ENCODE results near the gene AUTS2.

Gene AUTS2

DNA sequence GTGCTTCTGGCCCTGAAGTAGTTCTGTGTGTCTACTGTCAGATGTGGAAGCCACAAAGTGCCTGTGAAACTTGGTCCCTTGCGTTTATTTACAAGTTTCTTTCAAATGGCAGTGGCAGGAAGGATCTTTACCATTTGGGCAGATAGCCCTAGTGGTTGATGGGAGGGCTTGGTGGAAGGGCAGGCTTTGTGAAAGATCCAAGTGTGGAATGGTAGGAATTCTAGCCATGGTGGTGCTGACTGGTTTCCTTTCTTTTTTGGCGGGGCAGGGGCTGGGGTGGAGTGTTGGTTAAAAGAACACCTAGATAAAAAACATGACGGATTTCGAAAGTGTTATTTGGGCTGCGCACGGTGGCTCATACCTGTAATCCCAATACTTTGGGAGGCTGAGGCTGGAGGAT, 27.0 kb downstream of the AUTS2 start:
- ChIA-PET POLR2A (no interaction called here), CTCF (interaction anchor here (0.7 kb wide), 1 partner anchor 312 kb away, joined by 6 read pairs; no protein-coding TSS in a partner anchor)
- TF ChIP-seq ZFP69B (tag by site-specific recombination; IDR thresholded peaks at IDR 0.05), result no peak
- no peak for TF ChIP-seq GLI4 (tag by site-specific recombination; IDR thresholded peaks at IDR 0.05)
- TF ChIP-seq, protein P1, sequence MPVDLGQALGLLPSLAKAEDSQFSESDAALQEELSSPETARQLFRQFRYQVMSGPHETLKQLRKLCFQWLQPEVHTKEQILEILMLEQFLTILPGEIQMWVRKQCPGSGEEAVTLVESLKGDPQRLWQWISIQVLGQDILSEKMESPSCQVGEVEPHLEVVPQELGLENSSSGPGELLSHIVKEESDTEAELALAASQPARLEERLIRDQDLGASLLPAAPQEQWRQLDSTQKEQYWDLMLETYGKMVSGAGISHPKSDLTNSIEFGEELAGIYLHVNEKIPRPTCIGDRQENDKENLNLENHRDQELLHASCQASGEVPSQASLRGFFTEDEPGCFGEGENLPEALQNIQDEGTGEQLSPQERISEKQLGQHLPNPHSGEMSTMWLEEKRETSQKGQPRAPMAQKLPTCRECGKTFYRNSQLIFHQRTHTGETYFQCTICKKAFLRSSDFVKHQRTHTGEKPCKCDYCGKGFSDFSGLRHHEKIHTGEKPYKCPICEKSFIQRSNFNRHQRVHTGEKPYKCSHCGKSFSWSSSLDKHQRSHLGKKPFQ (tag by site-specific recombination; IDR thresholded peaks at IDR 0.05), result no peak
- TF ChIP-seq ZNF433 (tag by site-specific recombination; IDR thresholded peaks at IDR 0.05; ENCODE audit: low read depth), result no peak
- TF ChIP-seq ZNF157 (tag by site-specific recombination; IDR thresholded peaks at IDR 0.05), result no peak
- TF ChIP-seq ZNF777 (tag by site-specific recombination; IDR thresholded peaks at IDR 0.05; ENCODE audit: borderline replicate concordance), result no peak
- TF ChIP-seq, protein P2, sequence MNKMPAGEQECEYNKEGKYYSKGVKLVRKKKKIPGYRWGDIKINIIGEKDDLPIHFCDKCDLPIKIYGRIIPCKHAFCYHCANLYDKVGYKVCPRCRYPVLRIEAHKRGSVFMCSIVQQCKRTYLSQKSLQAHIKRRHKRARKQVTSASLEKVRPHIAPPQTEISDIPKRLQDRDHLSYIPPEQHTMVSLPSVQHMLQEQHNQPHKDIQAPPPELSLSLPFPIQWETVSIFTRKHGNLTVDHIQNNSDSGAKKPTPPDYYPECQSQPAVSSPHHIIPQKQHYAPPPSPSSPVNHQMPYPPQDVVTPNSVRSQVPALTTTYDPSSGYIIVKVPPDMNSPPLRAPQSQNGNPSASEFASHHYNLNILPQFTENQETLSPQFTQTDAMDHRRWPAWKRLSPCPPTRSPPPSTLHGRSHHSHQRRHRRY (tag by site-specific recombination; IDR thresholded peaks at IDR 0.05), result no peak
- TF ChIP-seq, protein P3, sequence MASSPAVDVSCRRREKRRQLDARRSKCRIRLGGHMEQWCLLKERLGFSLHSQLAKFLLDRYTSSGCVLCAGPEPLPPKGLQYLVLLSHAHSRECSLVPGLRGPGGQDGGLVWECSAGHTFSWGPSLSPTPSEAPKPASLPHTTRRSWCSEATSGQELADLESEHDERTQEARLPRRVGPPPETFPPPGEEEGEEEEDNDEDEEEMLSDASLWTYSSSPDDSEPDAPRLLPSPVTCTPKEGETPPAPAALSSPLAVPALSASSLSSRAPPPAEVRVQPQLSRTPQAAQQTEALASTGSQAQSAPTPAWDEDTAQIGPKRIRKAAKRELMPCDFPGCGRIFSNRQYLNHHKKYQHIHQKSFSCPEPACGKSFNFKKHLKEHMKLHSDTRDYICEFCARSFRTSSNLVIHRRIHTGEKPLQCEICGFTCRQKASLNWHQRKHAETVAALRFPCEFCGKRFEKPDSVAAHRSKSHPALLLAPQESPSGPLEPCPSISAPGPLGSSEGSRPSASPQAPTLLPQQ (tag by site-specific recombination; IDR thresholded peaks at IDR 0.05), result no peak
- no peak for TF ChIP-seq KLF16 (tag by site-specific recombination; IDR thresholded peaks at IDR 0.05)
- TF ChIP-seq SP3 (tag by site-specific recombination; IDR thresholded peaks at IDR 0.05), result no peak
- no peak for TF ChIP-seq ZNF10 (tag by site-specific recombination; IDR thresholded peaks at IDR 0.05)
- no peak for TF ChIP-seq ZNF521 (tag by site-specific recombination; IDR thresholded peaks at IDR 0.05)
- Histone ChIP-seq H3K27ac (ENCODE audit: extremely low read depth, low read depth, low read length) (no peak overlapping the region), H3K9me3 (ENCODE audit: control insufficient read depth, insufficient read depth, low read depth, low read length) (no peaks in the 10 kb centered on the region), H3K4me3 (ENCODE audit: low read depth, low read length) (no peak overlapping the region), H3K36me3 (ENCODE audit: control insufficient read depth in 2 of 2, insufficient read depth in 1 of 2, low read length in 2 of 2) (no peaks in the 10 kb centered on the region), H3K4me1 (ENCODE audit: control insufficient read depth, insufficient read depth, low read length) (peaks cover 48% of the 10 kb centered on the region)

DNA sequence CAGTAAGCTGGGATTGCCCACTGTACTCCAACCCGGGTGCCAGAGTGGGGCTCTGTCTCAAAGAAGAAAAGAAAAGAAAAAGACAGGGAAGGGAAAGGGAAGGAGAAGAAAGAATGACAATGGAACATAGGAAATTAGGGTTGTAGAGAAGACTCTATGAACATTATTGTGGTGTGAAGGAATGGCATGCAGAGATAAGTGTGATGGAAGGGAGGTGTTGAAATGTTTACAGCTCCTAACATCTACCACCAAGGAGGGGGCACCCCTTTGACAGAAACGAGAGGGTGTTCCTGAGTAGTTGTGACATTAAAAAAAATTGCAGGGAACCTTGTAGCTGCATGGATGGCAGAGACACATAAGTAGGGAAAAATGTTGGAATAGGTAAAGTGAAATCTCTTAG, 27.5 kb downstream of the AUTS2 start:
- H3K36me3 ChIP-seq (ENCODE audit: control insufficient read depth in 2 of 2, insufficient read depth in 1 of 2, low read length in 2 of 2), result no peaks in the 10 kb centered on the region
- no peak for TF ChIP-seq SP3 (tag by site-specific recombination; IDR thresholded peaks at IDR 0.05)
- peak; percentile 47; the same call in 1 of the 2 replicates for TF ChIP-seq ZNF366 (tag by site-specific recombination; conservative IDR thresholded peaks at IDR 0.05)
- TF ChIP-seq ZIC2 (tag by site-specific recombination; IDR thresholded peaks at IDR 0.05), result 0 out of 2 replicates have a peak, but pooled peaks have one; percentile 20
- TF ChIP-seq, protein P2 (tag by site-specific recombination; IDR thresholded peaks at IDR 0.05), result no peak
- TF ChIP-seq ZNF138 (tag by site-specific recombination; IDR thresholded peaks at IDR 0.05; ENCODE audit: borderline replicate concordance), result no peak
- TF ChIP-seq ZFP37 (tag by site-specific recombination; IDR thresholded peaks at IDR 0.05), result no peak
- TF ChIP-seq FEZF1 (tag by site-specific recombination; IDR thresholded peaks at IDR 0.05), result peak; percentile 5; the same call in 1 of the 2 replicates
- TF ChIP-seq ZNF600 (tag by site-specific recombination; IDR thresholded peaks at IDR 0.05), result peak; percentile 71
- TF ChIP-seq, protein P1 (tag by site-specific recombination; IDR thresholded peaks at IDR 0.05), result peak; percentile 54
- TF ChIP-seq, protein P4, sequence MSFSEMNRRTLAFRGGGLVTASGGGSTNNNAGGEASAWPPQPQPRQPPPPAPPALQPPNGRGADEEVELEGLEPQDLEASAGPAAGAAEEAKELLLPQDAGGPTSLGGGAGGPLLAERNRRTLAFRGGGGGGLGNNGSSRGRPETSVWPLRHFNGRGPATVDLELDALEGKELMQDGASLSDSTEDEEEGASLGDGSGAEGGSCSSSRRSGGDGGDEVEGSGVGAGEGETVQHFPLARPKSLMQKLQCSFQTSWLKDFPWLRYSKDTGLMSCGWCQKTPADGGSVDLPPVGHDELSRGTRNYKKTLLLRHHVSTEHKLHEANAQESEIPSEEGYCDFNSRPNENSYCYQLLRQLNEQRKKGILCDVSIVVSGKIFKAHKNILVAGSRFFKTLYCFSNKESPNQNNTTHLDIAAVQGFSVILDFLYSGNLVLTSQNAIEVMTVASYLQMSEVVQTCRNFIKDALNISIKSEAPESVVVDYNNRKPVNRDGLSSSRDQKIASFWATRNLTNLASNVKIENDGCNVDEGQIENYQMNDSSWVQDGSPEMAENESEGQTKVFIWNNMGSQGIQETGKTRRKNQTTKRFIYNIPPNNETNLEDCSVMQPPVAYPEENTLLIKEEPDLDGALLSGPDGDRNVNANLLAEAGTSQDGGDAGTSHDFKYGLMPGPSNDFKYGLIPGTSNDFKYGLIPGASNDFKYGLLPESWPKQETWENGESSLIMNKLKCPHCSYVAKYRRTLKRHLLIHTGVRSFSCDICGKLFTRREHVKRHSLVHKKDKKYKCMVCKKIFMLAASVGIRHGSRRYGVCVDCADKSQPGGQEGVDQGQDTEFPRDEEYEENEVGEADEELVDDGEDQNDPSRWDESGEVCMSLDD (tag by site-specific recombination; IDR thresholded peaks at IDR 0.05), result no peak
- no peak overlapping the region for H3K27ac ChIP-seq (ENCODE audit: extremely low read depth, low read depth, low read length)
- no peak overlapping the region for H3K4me3 ChIP-seq (ENCODE audit: low read depth, low read length)
- CTCF ChIA-PET, result interaction anchor here (0.5 to 0.7 kb wide), 3 partner anchors 132 to 589 kb away, joined by 3 to 6 read pairs (median 3); no protein-coding TSS in a partner anchor
- H3K9me3 ChIP-seq (ENCODE audit: control insufficient read depth, insufficient read depth, low read depth, low read length), result no peaks in the 10 kb centered on the region
- peaks cover 48% of the 10 kb centered on the region for H3K4me1 ChIP-seq (ENCODE audit: control insufficient read depth, insufficient read depth, low read length)
- POLR2A ChIA-PET, result no interaction called here
